Measurements from ENCODE around the gene BAZ1B.
A peak's percentile ranks its signal among the peaks of the same experiment; 100 is the strongest.

BAZ1B gene

DNA sequence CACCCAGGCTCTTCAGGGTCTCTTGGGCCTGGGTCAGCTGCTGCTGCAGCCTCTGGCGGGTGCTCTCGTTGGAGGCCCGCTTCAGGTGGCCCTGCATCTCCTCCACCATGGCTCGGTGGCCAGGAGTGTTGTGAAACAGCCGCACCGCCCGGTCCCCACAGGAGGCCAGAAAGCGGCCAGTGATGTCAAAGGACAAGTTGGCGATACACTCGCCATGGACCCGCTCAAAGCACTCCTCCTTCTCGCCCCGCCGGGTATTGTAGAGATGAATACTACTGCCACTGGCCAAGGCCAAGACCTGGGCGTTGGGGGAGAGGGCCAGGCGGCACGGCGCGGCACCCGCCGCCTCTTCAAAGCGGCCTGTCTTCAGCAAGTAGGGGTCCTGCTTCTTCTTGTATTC, 48.4 kb upstream of the BAZ1B start:
- no peak for ATAC-seq
- TF ChIP-seq SNAI2 (CRISPR knock-in tag; IDR thresholded peaks at IDR 0.05), result no peak

DNA sequence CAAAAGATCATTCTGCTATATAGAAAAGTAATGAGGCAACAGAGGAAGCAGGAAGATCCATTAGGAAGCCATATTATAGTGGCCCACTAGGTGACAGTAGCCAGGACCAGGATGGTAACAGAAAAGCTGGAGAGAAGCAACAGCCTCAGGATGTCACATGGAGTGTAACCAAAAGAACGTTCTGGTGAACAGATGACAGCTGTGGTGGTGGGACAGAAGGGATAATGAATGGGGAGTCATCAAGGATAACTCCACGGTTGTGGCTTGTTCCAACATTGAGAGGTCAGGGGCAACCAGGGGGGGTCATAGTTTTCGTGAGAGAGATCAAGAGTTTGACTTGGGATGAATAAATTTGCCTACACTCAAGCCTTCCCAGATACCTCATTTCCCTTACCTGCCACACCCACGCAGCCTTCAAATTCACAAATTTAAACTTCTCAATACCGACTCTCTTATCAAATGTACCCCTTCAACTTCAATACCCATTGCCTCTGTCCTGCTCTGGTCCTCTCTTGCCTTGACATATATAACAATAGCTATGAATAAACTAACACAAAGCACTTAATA, 47.0 kb upstream of the BAZ1B start:
- no peak for ATAC-seq
- TF ChIP-seq RARB (CRISPR knock-in tag; IDR thresholded peaks at IDR 0.05), result no peak
- TF ChIP-seq PPARA (CRISPR knock-in tag; IDR thresholded peaks at IDR 0.05; ENCODE audit: borderline replicate concordance), result no peak
- no peak for TF ChIP-seq ISL1 (CRISPR knock-in tag; IDR thresholded peaks at IDR 0.05)
- no peak for TF ChIP-seq ZNF565 (CRISPR knock-in tag; conservative IDR thresholded peaks at IDR 0.05; ENCODE audit: low read depth)
- no peak for TF ChIP-seq ZFP3 (CRISPR knock-in tag; IDR thresholded peaks at IDR 0.05)
- no peak for TF ChIP-seq ZFP30 (CRISPR knock-in tag; IDR thresholded peaks at IDR 0.05)
- TF ChIP-seq SNAI2 (CRISPR knock-in tag; IDR thresholded peaks at IDR 0.05), result no peak
- no peak for TF ChIP-seq ZNF70 (CRISPR knock-in tag; IDR thresholded peaks at IDR 0.05)
- TF ChIP-seq, protein P1, sequence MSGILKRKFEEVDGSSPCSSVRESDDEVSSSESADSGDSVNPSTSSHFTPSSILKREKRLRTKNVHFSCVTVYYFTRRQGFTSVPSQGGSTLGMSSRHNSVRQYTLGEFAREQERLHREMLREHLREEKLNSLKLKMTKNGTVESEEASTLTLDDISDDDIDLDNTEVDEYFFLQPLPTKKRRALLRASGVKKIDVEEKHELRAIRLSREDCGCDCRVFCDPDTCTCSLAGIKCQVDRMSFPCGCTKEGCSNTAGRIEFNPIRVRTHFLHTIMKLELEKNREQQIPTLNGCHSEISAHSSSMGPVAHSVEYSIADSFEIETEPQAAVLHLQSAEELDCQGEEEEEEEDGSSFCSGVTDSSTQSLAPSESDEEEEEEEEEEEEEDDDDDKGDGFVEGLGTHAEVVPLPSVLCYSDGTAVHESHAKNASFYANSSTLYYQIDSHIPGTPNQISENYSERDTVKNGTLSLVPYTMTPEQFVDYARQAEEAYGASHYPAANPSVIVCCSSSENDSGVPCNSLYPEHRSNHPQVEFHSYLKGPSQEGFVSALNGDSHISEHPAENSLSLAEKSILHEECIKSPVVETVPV (CRISPR knock-in tag; IDR thresholded peaks at IDR 0.05), result no peak
- TF ChIP-seq, protein P2, sequence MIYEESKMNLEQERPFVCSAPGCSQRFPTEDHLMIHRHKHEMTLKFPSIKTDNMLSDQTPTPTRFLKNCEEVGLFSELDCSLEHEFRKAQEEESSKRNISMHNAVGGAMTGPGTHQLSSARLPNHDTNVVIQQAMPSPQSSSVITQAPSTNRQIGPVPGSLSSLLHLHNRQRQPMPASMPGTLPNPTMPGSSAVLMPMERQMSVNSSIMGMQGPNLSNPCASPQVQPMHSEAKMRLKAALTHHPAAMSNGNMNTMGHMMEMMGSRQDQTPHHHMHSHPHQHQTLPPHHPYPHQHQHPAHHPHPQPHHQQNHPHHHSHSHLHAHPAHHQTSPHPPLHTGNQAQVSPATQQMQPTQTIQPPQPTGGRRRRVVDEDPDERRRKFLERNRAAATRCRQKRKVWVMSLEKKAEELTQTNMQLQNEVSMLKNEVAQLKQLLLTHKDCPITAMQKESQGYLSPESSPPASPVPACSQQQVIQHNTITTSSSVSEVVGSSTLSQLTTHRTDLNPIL (CRISPR knock-in tag; IDR thresholded peaks at IDR 0.05; ENCODE audit: low read depth), result no peak
- TF ChIP-seq, protein P3, sequence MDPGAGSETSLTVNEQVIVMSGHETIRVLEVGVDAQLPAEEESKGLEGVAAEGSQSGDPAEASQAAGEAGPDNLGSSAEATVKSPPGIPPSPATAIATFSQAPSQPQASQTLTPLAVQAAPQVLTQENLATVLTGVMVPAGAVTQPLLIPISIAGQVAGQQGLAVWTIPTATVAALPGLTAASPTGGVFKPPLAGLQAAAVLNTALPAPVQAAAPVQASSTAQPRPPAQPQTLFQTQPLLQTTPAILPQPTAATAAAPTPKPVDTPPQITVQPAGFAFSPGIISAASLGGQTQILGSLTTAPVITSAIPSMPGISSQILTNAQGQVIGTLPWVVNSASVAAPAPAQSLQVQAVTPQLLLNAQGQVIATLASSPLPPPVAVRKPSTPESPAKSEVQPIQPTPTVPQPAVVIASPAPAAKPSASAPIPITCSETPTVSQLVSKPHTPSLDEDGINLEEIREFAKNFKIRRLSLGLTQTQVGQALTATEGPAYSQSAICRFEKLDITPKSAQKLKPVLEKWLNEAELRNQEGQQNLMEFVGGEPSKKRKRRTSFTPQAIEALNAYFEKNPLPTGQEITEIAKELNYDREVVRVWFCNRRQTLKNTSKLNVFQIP (CRISPR knock-in tag; IDR thresholded peaks at IDR 0.05; ENCODE audit: borderline replicate concordance, low read depth), result no peak
- TF ChIP-seq TCF4 (CRISPR knock-in tag; IDR thresholded peaks at IDR 0.05; ENCODE audit: borderline replicate concordance), result no peak
- TF ChIP-seq ARNTL (CRISPR knock-in tag; IDR thresholded peaks at IDR 0.05; ENCODE audit: borderline replicate concordance, low read depth), result no peak
- TF ChIP-seq BACH2 (CRISPR knock-in tag; IDR thresholded peaks at IDR 0.05; ENCODE audit: borderline replicate concordance), result no peak
- no peak for TF ChIP-seq CSDC2 (CRISPR knock-in tag; IDR thresholded peaks at IDR 0.05)

DNA sequence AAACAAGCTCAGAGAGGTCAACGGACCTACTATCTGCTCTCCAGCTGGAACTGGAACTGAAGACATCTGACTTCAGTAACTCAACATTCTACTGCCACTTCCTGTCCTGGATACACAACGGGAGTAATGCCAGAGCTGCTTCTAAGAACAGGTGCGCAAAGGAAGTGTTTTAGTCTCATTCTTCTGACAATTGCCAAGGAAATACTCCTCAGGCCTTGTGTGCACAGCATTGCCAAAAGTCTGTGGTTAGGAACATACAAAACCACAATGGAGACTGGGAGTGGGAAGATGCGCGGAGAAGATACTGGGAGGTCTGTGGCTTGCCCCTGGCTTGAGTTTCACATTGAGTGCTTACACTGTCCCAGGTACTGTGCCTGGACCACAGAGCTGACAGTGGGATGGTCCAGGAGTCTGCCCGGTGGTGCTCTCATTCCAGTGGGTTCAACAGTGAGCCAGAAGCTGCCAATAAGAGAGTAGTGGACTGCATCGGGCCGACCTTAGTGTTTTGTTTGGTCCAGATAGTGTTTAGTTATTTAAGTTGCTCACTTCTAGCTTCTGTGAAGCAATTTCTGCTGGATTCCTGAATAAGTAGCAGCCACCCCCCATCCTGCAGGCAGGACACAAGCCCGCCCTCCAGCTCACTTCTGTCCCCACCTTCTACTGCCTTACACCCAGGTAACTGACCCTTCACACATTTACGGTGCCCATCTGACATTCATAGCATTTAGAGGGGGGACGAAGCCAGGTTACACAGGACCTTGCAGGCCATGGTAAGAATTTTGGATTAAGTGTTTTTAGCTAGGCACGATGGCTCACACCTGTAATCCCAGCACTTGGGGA, 46.0 kb upstream of the BAZ1B start:
- ATAC-seq, result peak; percentile 16; the same call in 2 of the 3 replicates
- TF ChIP-seq OSR1 (CRISPR knock-in tag; IDR thresholded peaks at IDR 0.05) (no peak), CSDC2 (CRISPR knock-in tag; IDR thresholded peaks at IDR 0.05) (no peak), ESRRG (CRISPR knock-in tag; IDR thresholded peaks at IDR 0.05) (no peak), ZC3H10 (CRISPR knock-in tag; IDR thresholded peaks at IDR 0.05) (no peak), RARB (CRISPR knock-in tag; IDR thresholded peaks at IDR 0.05) (no peak), SNAI2 (CRISPR knock-in tag; IDR thresholded peaks at IDR 0.05) (no peak), TCF4 (CRISPR knock-in tag; IDR thresholded peaks at IDR 0.05; ENCODE audit: borderline replicate concordance) (no peak), ARNTL (CRISPR knock-in tag; IDR thresholded peaks at IDR 0.05; ENCODE audit: borderline replicate concordance, low read depth) (no peak), TOX (CRISPR knock-in tag; IDR thresholded peaks at IDR 0.05; ENCODE audit: borderline replicate concordance) (no peak)
- TF ChIP-seq, protein P1 (CRISPR knock-in tag; IDR thresholded peaks at IDR 0.05), result no peak
- TF ChIP-seq, protein P3 (CRISPR knock-in tag; IDR thresholded peaks at IDR 0.05; ENCODE audit: borderline replicate concordance, low read depth), result no peak
- TF ChIP-seq, protein P2 (CRISPR knock-in tag; IDR thresholded peaks at IDR 0.05; ENCODE audit: low read depth), result no peak

All from SK-N-SH treated with all-trans-retinoic acid at 6 μM for 48 hours (cell line).